Fibroblast of mammary gland (primary cell): ENCODE results near the gene MGAT5.

ENCODE experiments used
- DNase-seq: peaks from one replicate; pipeline ENCODE4 v3.0.0-alpha.2; 2010; ENCODE audit warnings: low read depth
- H3K4me3 ChIP-seq: 2 replicates; pipeline ENCODE4 v1.5.1; 2011; ENCODE audit warnings: low read depth, mild to moderate bottlenecking, low read length, moderate library complexity; ENCODE audit not compliant: control insufficient read depth
- TF ChIP-seq, protein P1 (sequence below): conservative IDR thresholded peaks from 2 replicates; pipeline ENCODE4 v1.5.1; 2011; ENCODE audit warnings: low read depth, low read length, inconsistent platforms; ENCODE audit not compliant: control insufficient read depth, insufficient read depth

MGAT5 gene

GRCh38 chr2:134360745-134361487, 107.0 kb downstream of the MGAT5 start:
- DNase-seq = no peak
- H3K4me3 ChIP-seq = no peak overlapping the region
- TF ChIP-seq, protein P1, sequence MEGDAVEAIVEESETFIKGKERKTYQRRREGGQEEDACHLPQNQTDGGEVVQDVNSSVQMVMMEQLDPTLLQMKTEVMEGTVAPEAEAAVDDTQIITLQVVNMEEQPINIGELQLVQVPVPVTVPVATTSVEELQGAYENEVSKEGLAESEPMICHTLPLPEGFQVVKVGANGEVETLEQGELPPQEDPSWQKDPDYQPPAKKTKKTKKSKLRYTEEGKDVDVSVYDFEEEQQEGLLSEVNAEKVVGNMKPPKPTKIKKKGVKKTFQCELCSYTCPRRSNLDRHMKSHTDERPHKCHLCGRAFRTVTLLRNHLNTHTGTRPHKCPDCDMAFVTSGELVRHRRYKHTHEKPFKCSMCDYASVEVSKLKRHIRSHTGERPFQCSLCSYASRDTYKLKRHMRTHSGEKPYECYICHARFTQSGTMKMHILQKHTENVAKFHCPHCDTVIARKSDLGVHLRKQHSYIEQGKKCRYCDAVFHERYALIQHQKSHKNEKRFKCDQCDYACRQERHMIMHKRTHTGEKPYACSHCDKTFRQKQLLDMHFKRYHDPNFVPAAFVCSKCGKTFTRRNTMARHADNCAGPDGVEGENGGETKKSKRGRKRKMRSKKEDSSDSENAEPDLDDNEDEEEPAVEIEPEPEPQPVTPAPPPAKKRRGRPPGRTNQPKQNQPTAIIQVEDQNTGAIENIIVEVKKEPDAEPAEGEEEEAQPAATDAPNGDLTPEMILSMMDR = no peak

GRCh38 chr2:134361648-134362047, 107.8 kb downstream of the MGAT5 start:
- DNase-seq = no peak
- TF ChIP-seq, protein P1 = no peak
- no peak overlapping the region for H3K4me3 ChIP-seq

- no peak for DNase-seq
- no peak overlapping the region for H3K4me3 ChIP-seq
- TF ChIP-seq, protein P1 = no peak
Measured at GRCh38 chr2:134362152-134362668, 108.3 kb downstream of the MGAT5 start.

- DNase-seq = no peak
- H3K4me3 ChIP-seq = no peak overlapping the region
- TF ChIP-seq, protein P1 = no peak
Measured at GRCh38 chr2:134362740-134363139, 108.9 kb downstream of the MGAT5 start.

GRCh38 chr2:134365356-134365755, 111.5 kb downstream of the MGAT5 start:
- peak; percentile 22 for DNase-seq
- no peak overlapping the region for H3K4me3 ChIP-seq
- TF ChIP-seq, protein P1 = peak; percentile 18

- H3K4me3 ChIP-seq = no peak overlapping the region
- no peak for DNase-seq
Measured at GRCh38 chr2:134366359-134366758, 112.5 kb downstream of the MGAT5 start.

More at GRCh38 chr2:134366359-134366758, 112.5 kb downstream of the MGAT5 start:
- TF ChIP-seq, protein P1 = no peak
